GDM1 (cell line): ENCODE results near the gene ARID5A.

Experiments used
- DNase-seq: peaks from one replicate; lab custom pipeline; 2025; lab: John Stamatoyannopoulos, UW

The ARID5A gene

GRCh38 chr2:96601382-96602292 lies 65.1 kb downstream of the ARID5A start:
- no peak for DNase-seq
